Stimulated activated memory B cell treated with anti-CD40 and anti-IgM and Interleukin-4, amounts not matched to agents 10 μg/mL and 1 μg/mL and 100 μg/mL, for 72 hours (primary cell): ENCODE results near the gene GIT2.

ENCODE experiments used
- ATAC-seq: fragments of 150-1000 bp; cut with Tn5 transposase; 2 replicates; pipeline ENCODE4 v1.10.0; 2021
- H3K27ac Mint-ChIP-seq: one replicate; pipeline ENCODE4 v1.8.0; 2022; ENCODE audit warnings: mild to moderate bottlenecking, mixed read lengths
- H3K27me3 Mint-ChIP-seq: one replicate; pipeline ENCODE4 v1.8.0; 2022; ENCODE audit warnings: mixed read lengths
- H3K36me3 Mint-ChIP-seq: one replicate; pipeline ENCODE4 v1.8.0; 2022; ENCODE audit warnings: mixed read lengths
- H3K4me1 Mint-ChIP-seq: one replicate; pipeline ENCODE4 v1.8.0; 2022; ENCODE audit warnings: mixed read lengths
- H3K4me3 Mint-ChIP-seq: one replicate; pipeline ENCODE4 v1.8.0; 2022; ENCODE audit warnings: mild to moderate bottlenecking, moderate library complexity, mixed read lengths
- H3K9me3 Mint-ChIP-seq: one replicate; pipeline ENCODE4 v1.8.0; 2022; ENCODE audit warnings: mixed read lengths

Gene GIT2

GRCh38 chr12:109995686-109996482 is at the start of gene GIT2:
Gene GIT2 (minus strand): TSS chr12:109996368. CDS start chr12:109996224, 144 bp downstream.
- Mint-ChIP-seq H3K9me3 (no peaks in the 10 kb centered on the region), H3K36me3 (peaks cover 5% of the 10 kb centered on the region), H3K27ac (peak within 1 kb of the TSS; percentile 98), H3K4me3 (peak within 1 kb of the TSS; percentile 90), H3K4me1 (peaks cover 44% of the 10 kb centered on the region), H3K27me3 (no peaks in the 10 kb centered on the region)
- ATAC-seq: peak; percentile 87

- Mint-ChIP-seq H3K27me3 (no peaks in the 10 kb centered on the region), H3K36me3 (peaks cover 28% of the 10 kb centered on the region), H3K27ac (peak overlapping the region; percentile 82), H3K9me3 (no peaks in the 10 kb centered on the region), H3K4me1 (peaks cover 47% of the 10 kb centered on the region), H3K4me3 (no peak overlapping the region)
- ATAC-seq: no peak
Observed at GRCh38 chr12:110042264-110042663, 46.1 kb upstream of the GIT2 start.

GRCh38 chr12:110039085-110039807 is 43.1 kb upstream of the GIT2 start:
- H3K36me3 Mint-ChIP-seq: peaks cover 55% of the 10 kb centered on the region
- ATAC-seq: no peak
- H3K27me3 Mint-ChIP-seq: no peaks in the 10 kb centered on the region
- peak overlapping the region; percentile 71 for H3K27ac Mint-ChIP-seq
- H3K4me3 Mint-ChIP-seq: no peak overlapping the region
- peaks cover 45% of the 10 kb centered on the region for H3K4me1 Mint-ChIP-seq
- no peaks in the 10 kb centered on the region for H3K9me3 Mint-ChIP-seq

- no peak for ATAC-seq
- H3K4me3 Mint-ChIP-seq: no peak overlapping the region
- H3K27ac Mint-ChIP-seq: peak overlapping the region; percentile 71
- H3K9me3 Mint-ChIP-seq: no peaks in the 10 kb centered on the region
- H3K4me1 Mint-ChIP-seq: peaks cover 45% of the 10 kb centered on the region
- peaks cover 61% of the 10 kb centered on the region for H3K36me3 Mint-ChIP-seq
- no peaks in the 10 kb centered on the region for H3K27me3 Mint-ChIP-seq
Observed at GRCh38 chr12:110038741-110039084, 42.5 kb upstream of the GIT2 start.

GRCh38 chr12:110037315-110037714 is 41.1 kb upstream of the GIT2 start:
- Mint-ChIP-seq H3K4me1 (peaks cover 32% of the 10 kb centered on the region), H3K4me3 (no peak overlapping the region), H3K27ac (peak overlapping the region; percentile 12), H3K27me3 (no peaks in the 10 kb centered on the region), H3K9me3 (no peaks in the 10 kb centered on the region), H3K36me3 (peaks cover 54% of the 10 kb centered on the region)
- no peak for ATAC-seq

- ATAC-seq: no peak
- H3K27me3 Mint-ChIP-seq: no peaks in the 10 kb centered on the region
- H3K4me1 Mint-ChIP-seq: peaks cover 31% of the 10 kb centered on the region
- no peaks in the 10 kb centered on the region for H3K9me3 Mint-ChIP-seq
- H3K27ac Mint-ChIP-seq: peak overlapping the region; percentile 73
- H3K4me3 Mint-ChIP-seq: no peak overlapping the region
- peaks cover 59% of the 10 kb centered on the region for H3K36me3 Mint-ChIP-seq
Observed at GRCh38 chr12:110035534-110036104, 39.5 kb upstream of the GIT2 start.

- no peak for ATAC-seq
- Mint-ChIP-seq H3K9me3 (no peaks in the 10 kb centered on the region), H3K4me3 (no peak overlapping the region), H3K27ac (no peak overlapping the region), H3K36me3 (peaks cover 58% of the 10 kb centered on the region), H3K27me3 (no peaks in the 10 kb centered on the region), H3K4me1 (peaks cover 16% of the 10 kb centered on the region)
Observed at GRCh38 chr12:110033888-110034287, 37.7 kb upstream of the GIT2 start.

GRCh38 chr12:110029290-110029815 is 33.2 kb upstream of the GIT2 start:
- Mint-ChIP-seq H3K4me1 (no peaks in the 10 kb centered on the region), H3K27ac (no peak overlapping the region), H3K4me3 (no peak overlapping the region), H3K36me3 (peaks cover 46% of the 10 kb centered on the region), H3K9me3 (no peaks in the 10 kb centered on the region), H3K27me3 (no peaks in the 10 kb centered on the region)
- no peak for ATAC-seq

- Mint-ChIP-seq H3K27ac (peak overlapping the region; percentile 22), H3K27me3 (no peaks in the 10 kb centered on the region), H3K36me3 (peaks cover 43% of the 10 kb centered on the region), H3K4me3 (no peak overlapping the region), H3K9me3 (no peaks in the 10 kb centered on the region), H3K4me1 (peaks cover 8% of the 10 kb centered on the region)
- ATAC-seq: no peak
Observed at GRCh38 chr12:110028323-110028722, 32.2 kb upstream of the GIT2 start.

- peak overlapping the region; percentile 44 for H3K27ac Mint-ChIP-seq
- H3K9me3 Mint-ChIP-seq: no peaks in the 10 kb centered on the region
- H3K4me1 Mint-ChIP-seq: peaks cover 14% of the 10 kb centered on the region
- ATAC-seq: no peak
- H3K36me3 Mint-ChIP-seq: peaks cover 60% of the 10 kb centered on the region
- H3K4me3 Mint-ChIP-seq: no peak overlapping the region
- H3K27me3 Mint-ChIP-seq: no peaks in the 10 kb centered on the region
Observed at GRCh38 chr12:110024051-110024450, 27.9 kb upstream of the GIT2 start.

GRCh38 chr12:110023059-110023980 is 27.2 kb upstream of the GIT2 start:
- no peak overlapping the region for H3K4me3 Mint-ChIP-seq
- H3K4me1 Mint-ChIP-seq: peaks cover 14% of the 10 kb centered on the region
- H3K27ac Mint-ChIP-seq: peak overlapping the region; percentile 44
- no peaks in the 10 kb centered on the region for H3K9me3 Mint-ChIP-seq
- H3K36me3 Mint-ChIP-seq: peaks cover 65% of the 10 kb centered on the region
- no peak for ATAC-seq
- no peaks in the 10 kb centered on the region for H3K27me3 Mint-ChIP-seq

- peaks cover 19% of the 10 kb centered on the region for H3K4me1 Mint-ChIP-seq
- no peaks in the 10 kb centered on the region for H3K9me3 Mint-ChIP-seq
- no peak overlapping the region for H3K27ac Mint-ChIP-seq
- no peak for ATAC-seq
- no peak overlapping the region for H3K4me3 Mint-ChIP-seq
- no peaks in the 10 kb centered on the region for H3K27me3 Mint-ChIP-seq
- H3K36me3 Mint-ChIP-seq: peaks cover 60% of the 10 kb centered on the region
Observed at GRCh38 chr12:110020956-110021355, 24.8 kb upstream of the GIT2 start.

GRCh38 chr12:110015132-110015531 is 19.0 kb upstream of the GIT2 start:
- Mint-ChIP-seq H3K4me3 (no peak overlapping the region), H3K27ac (peak overlapping the region; percentile 73), H3K27me3 (no peaks in the 10 kb centered on the region), H3K36me3 (peaks cover 59% of the 10 kb centered on the region), H3K9me3 (no peaks in the 10 kb centered on the region), H3K4me1 (peaks cover 52% of the 10 kb centered on the region)
- ATAC-seq: no peak

- Mint-ChIP-seq H3K4me3 (peak overlapping the region; percentile 83), H3K27me3 (no peaks in the 10 kb centered on the region), H3K27ac (peak overlapping the region; percentile 86), H3K9me3 (peaks cover 5% of the 10 kb centered on the region), H3K36me3 (peaks cover 53% of the 10 kb centered on the region), H3K4me1 (peaks cover 72% of the 10 kb centered on the region)
- ATAC-seq: no peak
Observed at GRCh38 chr12:110012659-110013058, 16.5 kb upstream of the GIT2 start.
